Duodenal mucosa (tissue), 2 donors: ENCODE measurements around the gene RPL39L.
"Not testable (repeated sequence)": the region's sequence is repeated elsewhere in the genome, so short reads cannot be mapped to it uniquely, and the experiment has no call there.

ENCODE experiments used
- H3K27ac ChIP-seq: one replicate; pipeline ENCODE4 v1.7.0; 2013; ENCODE audit warnings: low read depth, low read length
- H3K27me3 ChIP-seq, 2 donors: one replicate each; pipeline ENCODE4 v1.7.0; 2013; ENCODE audit warnings: low read length in 2 of 2, control low read depth in 1 of 2; ENCODE audit not compliant: insufficient read depth in 2 of 2, control insufficient read depth in 1 of 2
- H3K36me3 ChIP-seq, 2 donors: one replicate each; pipeline ENCODE4 v1.7.0; 2013; ENCODE audit warnings: low read length in 2 of 2, control low read depth in 1 of 2; ENCODE audit not compliant: insufficient read depth in 2 of 2, control insufficient read depth in 1 of 2
- H3K4me1 ChIP-seq, 2 donors: one replicate each; pipeline ENCODE4 v1.7.0; 2013; ENCODE audit warnings: low read length in 2 of 2, control low read depth in 1 of 2; ENCODE audit not compliant: insufficient read depth in 2 of 2, control insufficient read depth in 1 of 2
- H3K4me3 ChIP-seq, 2 donors: one replicate each; pipeline ENCODE4 v1.7.0; 2013; ENCODE audit warnings: low read length in 2 of 2, low read depth in 1 of 2
- H3K9ac ChIP-seq, 2 donors: one replicate each; pipeline ENCODE4 v1.7.0; 2013; ENCODE audit warnings: low read length in 2 of 2, low read depth in 1 of 2
- H3K9me3 ChIP-seq, 2 donors: one replicate each; pipeline ENCODE4 v1.7.0; 2013; ENCODE audit warnings: low read length in 2 of 2, control low read depth in 1 of 2; ENCODE audit not compliant: control insufficient read depth in 1 of 2

RPL39L gene

GRCh38 chr3:187170911-187171310, 31.6 kb upstream of the RPL39L start:
- H3K9me3 ChIP-seq, H3K27me3 ChIP-seq, H3K27ac ChIP-seq, H3K9ac ChIP-seq, H3K36me3 ChIP-seq, H3K4me3 ChIP-seq: not testable (repeated sequence)
- peaks cover 0 to 11% of the 10 kb centered on the region in 2 donors for H3K4me1 ChIP-seq

GRCh38 chr3:187169231-187169960, 30.1 kb upstream of the RPL39L start:
- H3K4me3 ChIP-seq = no peak overlapping the region
- no peak overlapping the region for H3K27ac ChIP-seq
- no peaks in the 10 kb centered on the region for H3K36me3 ChIP-seq
- no peak overlapping the region for H3K9ac ChIP-seq
- H3K4me1 ChIP-seq = peaks cover 0 to 10% of the 10 kb centered on the region in 2 donors
- no peaks in the 10 kb centered on the region for H3K27me3 ChIP-seq
- H3K9me3 ChIP-seq = no peaks in the 10 kb centered on the region

GRCh38 chr3:187167777-187168176, 28.5 kb upstream of the RPL39L start:
- Histone ChIP-seq H3K9me3 (no peaks in the 10 kb centered on the region), H3K36me3 (no peaks in the 10 kb centered on the region), H3K4me3 (no peak overlapping the region), H3K4me1 (no peaks in the 10 kb centered on the region), H3K27ac (no peak overlapping the region), H3K27me3 (no peaks in the 10 kb centered on the region), H3K9ac (no peak overlapping the region)

- Histone ChIP-seq H3K27ac (no peak overlapping the region), H3K4me3 (no peak overlapping the region), H3K9ac (no peak overlapping the region), H3K9me3 (no peaks in the 10 kb centered on the region), H3K27me3 (no peaks in the 10 kb centered on the region), H3K36me3 (no peaks in the 10 kb centered on the region), H3K4me1 (no peaks in the 10 kb centered on the region)
These were observed 27.5 kb upstream of the RPL39L start for GRCh38 chr3:187166750-187167149.

GRCh38 chr3:187165144-187165543, 25.8 kb upstream of the RPL39L start:
- no peak overlapping the region for H3K9ac ChIP-seq
- H3K27ac ChIP-seq = no peak overlapping the region
- no peak overlapping the region for H3K4me3 ChIP-seq
- peaks cover under 1% of the 10 kb centered on the region in 2 donors for H3K9me3 ChIP-seq
- H3K27me3 ChIP-seq = no peaks in the 10 kb centered on the region
- H3K36me3 ChIP-seq = no peaks in the 10 kb centered on the region
- no peaks in the 10 kb centered on the region for H3K4me1 ChIP-seq

- Histone ChIP-seq H3K9ac (no peak overlapping the region), H3K4me3 (no peak overlapping the region)
These were observed 23.1 kb upstream of the RPL39L start for GRCh38 chr3:187162265-187162953.

GRCh38 chr3:187161556-187161955, 22.3 kb upstream of the RPL39L start:
- peaks cover 8% of the 10 kb centered on the region in 2 donors for H3K9me3 ChIP-seq
- no peaks in the 10 kb centered on the region for H3K27me3 ChIP-seq
- H3K36me3 ChIP-seq = no peaks in the 10 kb centered on the region
- no peak overlapping the region for H3K27ac ChIP-seq
- no peak overlapping the region for H3K9ac ChIP-seq
- no peaks in the 10 kb centered on the region for H3K4me1 ChIP-seq
- H3K4me3 ChIP-seq = no peak overlapping the region

More at GRCh38 chr3:187162265-187162953, 23.1 kb upstream of the RPL39L start:
- no peak overlapping the region for H3K27ac ChIP-seq
- no peaks in the 10 kb centered on the region for H3K36me3 ChIP-seq
- H3K27me3 ChIP-seq = no peaks in the 10 kb centered on the region
- H3K4me1 ChIP-seq = no peaks in the 10 kb centered on the region
- H3K9me3 ChIP-seq = peaks cover 8% of the 10 kb centered on the region in 2 donors

- H3K36me3 ChIP-seq = no peaks in the 10 kb centered on the region
- no peaks in the 10 kb centered on the region for H3K4me1 ChIP-seq
- H3K9ac ChIP-seq = no peak overlapping the region
- H3K27ac ChIP-seq = no peak overlapping the region
- no peaks in the 10 kb centered on the region for H3K27me3 ChIP-seq
- H3K4me3 ChIP-seq = no peak overlapping the region
- no peaks in the 10 kb centered on the region for H3K9me3 ChIP-seq
These were observed 11.3 kb upstream of the RPL39L start for GRCh38 chr3:187150599-187150998.

- Histone ChIP-seq H3K27ac (no peak overlapping the region), H3K4me3 (no peak overlapping the region), H3K9ac (no peak overlapping the region), H3K9me3 (peaks cover under 1 to 4% of the 10 kb centered on the region in 2 donors), H3K36me3 (no peaks in the 10 kb centered on the region), H3K4me1 (no peaks in the 10 kb centered on the region), H3K27me3 (no peaks in the 10 kb centered on the region)
These were observed 10.9 kb upstream of the RPL39L start for GRCh38 chr3:187150186-187150585.

- H3K27ac ChIP-seq = no peak overlapping the region
- no peaks in the 10 kb centered on the region for H3K27me3 ChIP-seq
- H3K4me1 ChIP-seq = no peaks in the 10 kb centered on the region
- no peak overlapping the region for H3K9ac ChIP-seq
- H3K9me3 ChIP-seq = peaks cover 6 to 9% of the 10 kb centered on the region in 2 donors
- H3K4me3 ChIP-seq = no peak overlapping the region
- no peaks in the 10 kb centered on the region for H3K36me3 ChIP-seq
These were observed 7.1 kb upstream of the RPL39L start for GRCh38 chr3:187146389-187146788.
